ENCODE results near the gene STOML2.

The STOML2 gene

GRCh38 chr9:35114840-35115628 is 12.1 kb upstream of the STOML2 start:
- Histone ChIP-seq H3K9me3 (ENCODE audit: low read length) (no peaks in the 10 kb centered on the region), H3K36me3 (ENCODE audit: insufficient read depth, low read length) (no peaks in the 10 kb centered on the region), H3K4me1 (ENCODE audit: insufficient read depth, low read length) (peaks cover 50% of the 10 kb centered on the region), H3K4me3 (ENCODE audit: low read depth in 1 of 2, low read length in 2 of 2) (peak overlapping the region; percentile 51 to 77), H3K27me3 (ENCODE audit: control insufficient read depth in 1 of 2, insufficient read depth in 2 of 2, low read length in 2 of 2) (no peaks in the 10 kb centered on the region), H3K9ac (ENCODE audit: low read length) (peak overlapping the region; percentile 60), H3K27ac (ENCODE audit: low read depth, low read length) (peak overlapping the region; percentile 78)

- peaks cover 53% of the 10 kb centered on the region for H3K4me1 ChIP-seq (ENCODE audit: insufficient read depth, low read length)
- H3K4me3 ChIP-seq (ENCODE audit: low read depth in 1 of 2, low read length in 2 of 2), result peak overlapping the region; percentile 17 to 77
- H3K9ac ChIP-seq (ENCODE audit: low read length), result peak overlapping the region; percentile 60
- H3K27me3 ChIP-seq (ENCODE audit: control insufficient read depth in 1 of 2, insufficient read depth in 2 of 2, low read length in 2 of 2), result no peaks in the 10 kb centered on the region
- no peaks in the 10 kb centered on the region for H3K36me3 ChIP-seq (ENCODE audit: insufficient read depth, low read length)
- H3K9me3 ChIP-seq (ENCODE audit: low read length), result no peaks in the 10 kb centered on the region
- H3K27ac ChIP-seq (ENCODE audit: low read depth, low read length), result peak overlapping the region; percentile 78
Observed at GRCh38 chr9:35114113-35114839, 11.3 kb upstream of the STOML2 start.

GRCh38 chr9:35112257-35113020 is 9.5 kb upstream of the STOML2 start:
- Histone ChIP-seq H3K36me3 (ENCODE audit: insufficient read depth, low read length) (peaks cover 15% of the 10 kb centered on the region), H3K4me3 (ENCODE audit: low read depth in 1 of 2, low read length in 2 of 2) (peak overlapping the region in 1 of 2 donors; percentile 49), H3K27me3 (ENCODE audit: control insufficient read depth in 1 of 2, insufficient read depth in 2 of 2, low read length in 2 of 2) (no peaks in the 10 kb centered on the region), H3K9ac (ENCODE audit: low read length) (no peak overlapping the region), H3K4me1 (ENCODE audit: insufficient read depth, low read length) (peaks cover 53% of the 10 kb centered on the region), H3K9me3 (ENCODE audit: low read length) (no peaks in the 10 kb centered on the region), H3K27ac (ENCODE audit: low read depth, low read length) (peak overlapping the region; percentile 94)

GRCh38 chr9:35111001-35111933 is 8.3 kb upstream of the STOML2 start:
- Histone ChIP-seq H3K4me1 (ENCODE audit: insufficient read depth, low read length) (peaks cover 49% of the 10 kb centered on the region), H3K4me3 (ENCODE audit: low read depth in 1 of 2, low read length in 2 of 2) (peak overlapping the region; percentile 58 to 76)

GRCh38 chr9:35110327-35110761 is 7.4 kb upstream of the STOML2 start:
- Histone ChIP-seq H3K36me3 (ENCODE audit: insufficient read depth, low read length) (peaks cover 34% of the 10 kb centered on the region), H3K4me3 (ENCODE audit: low read depth in 1 of 2, low read length in 2 of 2) (peak overlapping the region in 1 of 2 donors; percentile 58), H3K9me3 (ENCODE audit: low read length) (no peaks in the 10 kb centered on the region), H3K9ac (ENCODE audit: low read length) (peak overlapping the region; percentile 88), H3K4me1 (ENCODE audit: insufficient read depth, low read length) (peaks cover 46% of the 10 kb centered on the region), H3K27me3 (ENCODE audit: control insufficient read depth in 1 of 2, insufficient read depth in 2 of 2, low read length in 2 of 2) (no peaks in the 10 kb centered on the region), H3K27ac (ENCODE audit: low read depth, low read length) (no peak overlapping the region)

More at GRCh38 chr9:35111001-35111933, 8.3 kb upstream of the STOML2 start:
- peak overlapping the region; percentile 88 for H3K9ac ChIP-seq (ENCODE audit: low read length)
- no peaks in the 10 kb centered on the region for H3K9me3 ChIP-seq (ENCODE audit: low read length)
- peak overlapping the region; percentile 94 for H3K27ac ChIP-seq (ENCODE audit: low read depth, low read length)
- no peaks in the 10 kb centered on the region for H3K27me3 ChIP-seq (ENCODE audit: control insufficient read depth in 1 of 2, insufficient read depth in 2 of 2, low read length in 2 of 2)
- H3K36me3 ChIP-seq (ENCODE audit: insufficient read depth, low read length), result peaks cover 26% of the 10 kb centered on the region

- H3K4me3 ChIP-seq (ENCODE audit: low read depth in 1 of 2, low read length in 2 of 2), result no peak overlapping the region
- no peak overlapping the region for H3K27ac ChIP-seq (ENCODE audit: low read depth, low read length)
- H3K9me3 ChIP-seq (ENCODE audit: low read length), result no peaks in the 10 kb centered on the region
- no peaks in the 10 kb centered on the region for H3K27me3 ChIP-seq (ENCODE audit: control insufficient read depth in 1 of 2, insufficient read depth in 2 of 2, low read length in 2 of 2)
- H3K9ac ChIP-seq (ENCODE audit: low read length), result no peak overlapping the region
- peaks cover 43% of the 10 kb centered on the region for H3K36me3 ChIP-seq (ENCODE audit: insufficient read depth, low read length)
- peaks cover 33% of the 10 kb centered on the region for H3K4me1 ChIP-seq (ENCODE audit: insufficient read depth, low read length)
Observed at GRCh38 chr9:35108946-35109575, 6.1 kb upstream of the STOML2 start.

GRCh38 chr9:35108461-35108860 is 5.5 kb upstream of the STOML2 start:
- Histone ChIP-seq H3K27me3 (ENCODE audit: control insufficient read depth in 1 of 2, insufficient read depth in 2 of 2, low read length in 2 of 2) (no peaks in the 10 kb centered on the region), H3K4me1 (ENCODE audit: insufficient read depth, low read length) (peaks cover 32% of the 10 kb centered on the region), H3K36me3 (ENCODE audit: insufficient read depth, low read length) (peaks cover 43% of the 10 kb centered on the region), H3K4me3 (ENCODE audit: low read depth in 1 of 2, low read length in 2 of 2) (no peak overlapping the region), H3K27ac (ENCODE audit: low read depth, low read length) (no peak overlapping the region), H3K9me3 (ENCODE audit: low read length) (no peaks in the 10 kb centered on the region), H3K9ac (ENCODE audit: low read length) (no peak overlapping the region)

GRCh38 chr9:35107297-35108290 is 4.7 kb upstream of the STOML2 start:
- Histone ChIP-seq H3K9ac (ENCODE audit: low read length) (no peak overlapping the region), H3K9me3 (ENCODE audit: low read length) (no peaks in the 10 kb centered on the region), H3K27ac (ENCODE audit: low read depth, low read length) (no peak overlapping the region), H3K4me1 (ENCODE audit: insufficient read depth, low read length) (peaks cover 31% of the 10 kb centered on the region), H3K4me3 (ENCODE audit: low read depth in 1 of 2, low read length in 2 of 2) (no peak overlapping the region), H3K36me3 (ENCODE audit: insufficient read depth, low read length) (peaks cover 43% of the 10 kb centered on the region), H3K27me3 (ENCODE audit: control insufficient read depth in 1 of 2, insufficient read depth in 2 of 2, low read length in 2 of 2) (no peaks in the 10 kb centered on the region)

GRCh38 chr9:35106343-35106730 is 3.4 kb upstream of the STOML2 start:
- no peak overlapping the region for H3K4me3 ChIP-seq (ENCODE audit: low read depth in 1 of 2, low read length in 2 of 2)
- peaks cover 45% of the 10 kb centered on the region for H3K36me3 ChIP-seq (ENCODE audit: insufficient read depth, low read length)
- no peak overlapping the region for H3K9ac ChIP-seq (ENCODE audit: low read length)
- peaks cover 33% of the 10 kb centered on the region for H3K4me1 ChIP-seq (ENCODE audit: insufficient read depth, low read length)
- no peaks in the 10 kb centered on the region for H3K27me3 ChIP-seq (ENCODE audit: control insufficient read depth in 1 of 2, insufficient read depth in 2 of 2, low read length in 2 of 2)
- no peaks in the 10 kb centered on the region for H3K9me3 ChIP-seq (ENCODE audit: low read length)
- H3K27ac ChIP-seq (ENCODE audit: low read depth, low read length), result no peak overlapping the region

Data from muscle layer of colon (tissue), 2 donors.